Fibroblast of the aortic adventitia (primary cell): ENCODE results near the gene NDUFAF5. TPM values are rescaled to one million over a fixed set of nuclear protein-coding genes. Genes with fewer than 3 reads are reported as not detected.
"Not testable (repeated sequence)": the region's sequence is repeated elsewhere in the genome, so short reads cannot be mapped to it uniquely, and the experiment has no call there.

Experiments used
- DNase-seq: peaks from one replicate; pipeline ENCODE4 v3.0.0-alpha.2; 2010; ENCODE audit warnings: low read depth
- H3K4me3 ChIP-seq: 2 replicates; pipeline ENCODE4 v1.5.1; 2011; ENCODE audit warnings: low read depth, mild to moderate bottlenecking, control low read depth, low read length, moderate library complexity
- CTCF ChIP-seq: IDR thresholded peaks from 2 replicates; pipeline ENCODE4 v1.5.1; 2011; ENCODE audit warnings: mild to moderate bottlenecking, low read length, control low read depth, inconsistent platforms; ENCODE audit not compliant: insufficient read depth
- total RNA-seq: library from RNA; depleted of rRNA; stranded (reverse); fragments of >200 nt; gene quantifications from 2 replicates; pipeline ENCODE4 v1.2.3, GENCODE V29; 2012; ENCODE audit warnings: low replicate concordance

The NDUFAF5 gene
- 13.9 and 15.8 TPM in 2 replicates for total RNA-seq

DNA sequence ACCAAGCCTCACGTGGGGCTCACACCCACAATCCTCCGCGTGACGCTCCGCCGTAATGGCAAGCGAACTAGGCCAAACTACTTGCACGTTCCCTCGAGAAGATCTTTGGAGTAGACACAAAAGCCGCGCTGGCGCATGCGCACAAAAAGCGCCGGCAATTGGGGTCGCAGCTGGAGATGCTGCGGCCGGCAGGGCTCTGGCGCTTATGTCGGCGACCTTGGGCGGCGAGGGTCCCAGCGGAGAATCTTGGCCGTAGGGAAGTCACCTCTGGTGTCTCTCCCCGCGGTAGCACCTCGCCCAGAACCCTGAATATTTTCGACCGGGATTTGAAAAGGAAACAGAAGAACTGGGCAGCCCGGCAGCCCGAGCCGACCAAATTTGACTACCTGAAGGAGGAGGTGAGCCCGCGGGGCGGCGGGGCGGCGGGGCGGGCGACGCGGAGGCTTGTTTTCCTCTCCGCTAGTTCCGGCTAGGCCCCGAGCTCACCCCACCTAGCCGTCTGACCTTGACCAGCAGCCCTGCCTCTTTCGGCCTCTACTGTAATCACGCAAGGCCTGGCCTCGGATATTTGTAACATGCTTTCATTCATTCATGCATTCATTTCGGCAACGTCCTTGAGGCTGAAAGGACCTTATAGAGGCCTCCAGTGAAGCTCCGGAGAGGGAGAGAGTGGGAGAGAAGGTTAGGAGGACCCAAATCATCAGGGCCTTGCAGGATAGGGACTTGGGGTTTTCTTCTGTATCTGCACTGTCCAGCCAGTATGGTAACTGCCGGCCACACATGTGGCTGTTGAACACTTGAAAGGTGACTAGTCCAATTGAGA is at the start of gene NDUFAF5, which contains the start of gene ESF1:
NDUFAF5 (plus strand) TSS at position 136 of the 823 bp plus-strand sequence; CDS start at position 177, 41 bp downstream.
ESF1 (minus strand) TSS at position 27 of the 823 bp plus-strand sequence. CDS start 1,779 bp downstream, outside the sequence.
- DNase-seq: peak; percentile 96
- no peak for TF ChIP-seq CTCF
- peak within 1 kb of the TSS; percentile 95 for H3K4me3 ChIP-seq

DNA sequence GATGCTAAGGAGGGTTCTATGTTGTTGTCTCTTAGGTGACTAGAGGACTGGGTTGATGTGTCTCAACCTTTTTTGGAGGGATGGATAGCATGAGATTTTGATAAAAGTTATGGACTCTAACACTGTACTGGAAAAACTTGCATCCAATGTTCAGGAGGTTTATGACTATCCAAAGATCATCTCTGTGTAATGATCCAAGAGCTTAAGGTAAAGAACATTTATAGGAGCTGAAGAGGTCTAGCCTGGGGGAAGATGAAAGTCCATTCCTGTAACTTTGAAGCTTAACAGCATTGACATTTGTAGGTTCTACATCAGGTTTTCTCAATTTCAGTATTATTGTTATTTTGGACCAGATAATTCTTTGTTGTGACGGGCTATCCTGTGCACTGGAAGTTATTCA is 49.0 kb upstream of the NDUFAF5 start:
- H3K4me3 ChIP-seq: no peak overlapping the region
- no peak for DNase-seq
- TF ChIP-seq CTCF: no peak

GRCh38 chr20:13736436-13737191 is 48.2 kb upstream of the NDUFAF5 start:
- H3K4me3 ChIP-seq: no peak overlapping the region
- TF ChIP-seq CTCF: no peak
- peak; percentile 83 for DNase-seq

GRCh38 chr20:13738187-13738586 is 46.6 kb upstream of the NDUFAF5 start:
- not testable (repeated sequence) for H3K4me3 ChIP-seq, DNase-seq

DNA sequence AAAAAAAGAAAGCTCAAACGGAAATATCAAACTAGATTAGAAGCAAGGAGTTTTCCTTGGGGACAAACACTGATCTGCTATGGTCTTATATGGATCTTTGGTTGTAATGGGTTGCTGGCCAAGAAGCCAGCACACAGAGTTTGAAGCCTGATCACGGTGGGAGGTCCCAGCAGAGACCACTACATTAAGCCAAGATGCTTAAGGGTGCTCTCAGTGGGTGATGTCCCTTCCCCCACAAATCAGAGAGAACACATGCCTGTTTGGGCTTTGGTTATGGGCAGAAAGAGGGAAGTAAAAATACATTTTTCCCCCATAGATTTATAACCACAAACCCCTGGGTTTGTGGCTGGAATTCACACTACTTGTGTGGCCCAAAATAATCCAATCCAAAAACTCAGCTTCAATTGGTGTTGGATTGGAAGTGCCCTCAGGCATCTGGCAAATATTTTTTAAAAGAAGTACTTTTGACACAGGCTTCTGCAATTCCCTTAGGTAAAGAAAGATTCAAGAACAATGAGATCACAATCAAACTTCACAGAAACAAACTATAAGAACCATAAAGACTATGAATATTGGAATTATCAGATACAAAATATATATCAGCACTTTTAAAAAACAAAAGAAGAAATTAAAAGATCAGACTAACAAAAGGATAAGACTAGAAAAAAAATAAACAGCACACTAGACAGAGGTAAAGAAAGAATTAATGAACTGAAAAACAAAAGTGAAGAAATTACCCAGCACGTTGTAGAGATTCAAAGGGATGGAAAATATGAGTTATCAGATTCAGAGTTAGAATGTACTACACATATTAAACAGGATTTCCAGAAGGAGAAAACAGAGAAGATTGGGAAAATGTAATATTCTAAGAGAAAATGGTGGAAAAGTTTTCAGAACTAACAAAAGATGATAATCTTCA is 44.8 kb upstream of the NDUFAF5 start:
- no peak for DNase-seq
- no peak overlapping the region for H3K4me3 ChIP-seq
- TF ChIP-seq CTCF: no peak

DNA sequence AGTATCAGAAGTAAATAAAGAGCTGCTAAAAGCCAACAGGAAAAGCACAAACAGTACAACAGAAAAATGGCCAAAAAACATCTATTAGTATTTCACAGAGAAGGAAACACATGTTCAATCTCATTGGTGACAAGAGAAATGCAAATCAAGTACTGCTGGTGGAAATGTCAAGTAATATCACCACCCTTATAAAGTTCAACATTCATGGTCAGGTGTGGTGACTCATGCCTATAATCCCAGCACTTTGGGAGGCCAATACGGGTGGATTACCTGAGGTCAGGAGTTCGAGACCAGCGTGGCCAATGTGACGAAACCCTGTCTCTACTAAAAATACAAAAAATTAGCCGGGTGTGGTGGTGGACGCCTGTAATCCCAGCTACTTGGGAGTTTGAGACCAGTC is 42.9 kb upstream of the NDUFAF5 start:
- DNase-seq: no peak
- no peak overlapping the region for H3K4me3 ChIP-seq
- TF ChIP-seq CTCF: no peak
